ENCODE data around the gene SEBOX.
A peak's percentile ranks its signal among the peaks of the same experiment; 100 is the strongest.

The SEBOX gene

DNA sequence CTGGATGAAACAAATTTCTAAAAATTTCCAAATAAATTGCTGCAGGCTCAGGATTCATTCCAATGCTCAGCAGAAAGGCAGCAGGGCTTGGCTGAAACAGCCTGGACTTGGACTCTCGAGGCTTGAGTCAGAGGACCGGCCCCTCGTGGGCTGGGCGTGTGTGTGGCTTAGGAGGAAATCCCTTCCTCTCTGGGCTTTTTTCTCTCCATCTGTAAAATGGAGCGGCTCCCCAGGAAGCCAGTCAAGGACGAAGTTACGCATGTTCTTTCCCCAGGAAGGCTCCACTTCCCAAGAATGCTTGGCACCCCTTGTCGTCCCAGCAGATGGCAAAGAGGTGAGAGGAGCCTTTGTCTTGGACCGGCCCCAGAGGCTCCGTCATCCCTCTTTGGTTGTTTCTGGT lies 27.5 kb upstream of the SEBOX start:
- DNase-seq: no peak

DNA sequence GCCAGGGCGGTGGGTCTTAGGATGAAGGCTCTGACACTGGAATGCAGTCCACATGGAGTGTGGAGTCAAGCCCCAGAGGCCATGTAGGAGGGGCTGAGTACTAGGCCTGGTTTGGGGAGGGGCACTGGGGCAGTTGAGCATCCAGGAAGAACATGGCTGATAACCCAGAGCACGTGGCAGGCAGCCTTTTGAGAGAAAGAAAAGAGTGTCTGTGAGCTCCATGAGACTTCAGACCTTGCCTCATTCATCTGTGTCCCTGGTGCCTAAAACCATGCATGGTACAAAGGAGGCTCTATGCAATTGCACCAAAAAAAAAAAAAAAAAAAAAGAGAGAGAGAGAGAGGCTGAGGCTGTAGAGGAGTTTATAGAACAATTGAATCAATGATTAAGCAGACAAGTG lies 26.4 kb upstream of the SEBOX start:
- DNase-seq: no peak

- no peak for DNase-seq
Measured at GRCh38 chr17:28390984-28391383, 26.0 kb upstream of the SEBOX start.

DNA sequence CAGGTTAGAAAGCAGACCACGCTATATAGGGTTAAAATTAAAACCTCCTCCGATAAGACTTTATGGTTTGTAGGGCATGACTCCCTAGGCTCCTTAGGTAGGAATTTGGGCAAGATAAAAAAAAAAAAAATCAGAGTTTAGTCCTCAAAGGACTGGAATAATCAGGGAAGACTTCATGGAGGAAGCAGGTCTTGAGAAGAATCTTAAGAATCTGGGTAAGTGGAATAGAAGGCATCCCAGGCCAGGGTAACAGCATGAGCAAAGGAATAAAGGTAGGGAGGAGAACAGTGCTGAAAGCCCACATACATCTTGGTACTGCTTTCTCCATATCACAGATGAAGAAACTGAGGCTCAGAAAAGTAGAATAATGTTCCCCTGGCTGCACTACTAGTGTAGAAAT lies 25.6 kb upstream of the SEBOX start:
- no peak for DNase-seq

GRCh38 chr17:28390141-28390540 lies 25.1 kb upstream of the SEBOX start:
- no peak for DNase-seq

GRCh38 chr17:28388106-28388505 lies 23.1 kb upstream of the SEBOX start:
- no peak for DNase-seq

- DNase-seq: no peak
Measured at GRCh38 chr17:28386391-28386790, 21.4 kb upstream of the SEBOX start.

DNA sequence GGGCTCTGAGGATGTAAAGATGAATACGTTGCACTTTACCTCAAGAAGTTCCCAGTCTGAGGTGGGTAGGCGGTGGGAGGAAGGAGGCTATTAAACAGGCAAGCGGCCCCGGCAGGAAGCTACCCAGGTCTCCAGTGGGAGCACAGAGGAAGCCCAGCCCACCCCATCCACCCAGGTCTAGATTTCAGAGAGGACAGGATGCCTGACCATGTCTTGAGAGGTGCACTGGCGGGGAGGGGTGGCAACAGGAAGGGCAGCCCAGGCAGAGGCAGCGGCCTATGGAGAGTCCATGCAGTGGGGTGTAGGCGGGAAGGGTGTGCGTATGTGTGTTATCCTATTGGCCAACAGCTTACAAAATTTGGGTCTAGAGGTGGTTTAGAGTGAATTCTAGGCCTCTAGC lies 20.4 kb upstream of the SEBOX start:
- DNase-seq: no peak

GRCh38 chr17:28385037-28385400 lies 20.0 kb upstream of the SEBOX start:
- no peak for DNase-seq

GRCh38 chr17:28384281-28385036 lies 19.5 kb upstream of the SEBOX start:
- DNase-seq: peak; percentile 66

DNA sequence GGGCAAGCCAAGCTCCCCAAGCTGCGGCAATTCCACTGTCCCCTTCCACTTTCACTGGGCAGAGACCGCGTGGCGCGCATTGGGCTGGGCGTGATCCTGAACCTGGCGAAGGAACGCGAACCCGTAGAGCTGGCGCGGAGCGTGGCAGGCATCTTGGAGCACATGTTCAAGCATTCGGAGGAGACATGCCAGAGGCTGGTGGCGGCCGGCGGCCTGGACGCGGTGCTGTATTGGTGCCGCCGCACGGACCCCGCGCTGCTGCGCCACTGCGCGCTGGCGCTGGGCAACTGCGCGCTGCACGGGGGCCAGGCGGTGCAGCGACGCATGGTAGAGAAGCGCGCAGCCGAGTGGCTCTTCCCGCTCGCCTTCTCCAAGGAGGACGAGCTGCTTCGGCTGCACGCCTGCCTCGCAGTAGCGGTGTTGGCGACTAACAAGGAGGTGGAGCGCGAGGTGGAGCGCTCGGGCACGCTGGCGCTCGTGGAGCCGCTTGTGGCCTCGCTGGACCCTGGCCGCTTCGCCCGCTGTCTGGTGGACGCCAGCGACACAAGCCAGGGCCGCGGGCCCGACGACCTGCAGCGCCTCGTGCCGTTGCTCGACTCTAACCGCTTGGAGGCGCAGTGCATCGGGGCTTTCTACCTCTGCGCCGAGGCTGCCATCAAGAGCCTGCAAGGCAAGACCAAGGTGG lies 16.3 kb upstream of the SEBOX start:
- peak; percentile 35 for DNase-seq

- DNase-seq: no peak
Measured at GRCh38 chr17:28379814-28380801, 15.1 kb upstream of the SEBOX start.

GRCh38 chr17:28372945-28373274 lies 7.9 kb upstream of the SEBOX start:
- DNase-seq: no peak

DNA sequence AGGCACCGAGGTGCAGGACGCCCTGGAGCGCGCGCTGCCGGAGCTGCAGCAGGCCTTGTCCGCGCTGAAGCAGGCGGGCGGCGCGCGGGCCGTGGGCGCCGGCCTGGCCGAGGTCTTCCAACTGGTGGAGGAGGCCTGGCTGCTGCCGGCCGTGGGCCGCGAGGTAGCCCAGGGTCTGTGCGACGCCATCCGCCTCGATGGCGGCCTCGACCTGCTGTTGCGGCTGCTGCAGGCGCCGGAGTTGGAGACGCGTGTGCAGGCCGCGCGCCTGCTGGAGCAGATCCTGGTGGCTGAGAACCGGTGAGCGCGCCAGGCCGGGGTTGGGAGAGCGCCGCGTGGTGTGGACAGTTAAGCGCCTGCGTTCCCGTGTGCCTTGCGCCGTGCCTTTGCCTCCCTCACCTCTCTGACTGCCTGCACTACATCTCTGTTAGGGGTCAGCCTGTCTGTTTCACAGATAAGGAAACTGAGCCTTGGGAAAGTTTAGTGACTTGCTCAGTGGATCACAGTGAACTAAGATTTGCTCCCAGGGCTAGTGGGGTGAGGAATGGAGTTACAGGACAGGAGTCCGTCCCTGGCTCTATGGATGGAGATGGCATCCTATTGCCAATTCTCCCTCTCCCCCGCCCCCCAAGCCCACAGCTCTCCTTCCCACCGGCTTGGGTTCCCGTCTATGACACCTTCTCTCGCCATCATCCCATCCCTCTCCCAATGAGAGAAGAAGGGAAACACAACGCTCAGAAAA lies 7.4 kb upstream of the SEBOX start:
- DNase-seq: peak; percentile 34

DNA sequence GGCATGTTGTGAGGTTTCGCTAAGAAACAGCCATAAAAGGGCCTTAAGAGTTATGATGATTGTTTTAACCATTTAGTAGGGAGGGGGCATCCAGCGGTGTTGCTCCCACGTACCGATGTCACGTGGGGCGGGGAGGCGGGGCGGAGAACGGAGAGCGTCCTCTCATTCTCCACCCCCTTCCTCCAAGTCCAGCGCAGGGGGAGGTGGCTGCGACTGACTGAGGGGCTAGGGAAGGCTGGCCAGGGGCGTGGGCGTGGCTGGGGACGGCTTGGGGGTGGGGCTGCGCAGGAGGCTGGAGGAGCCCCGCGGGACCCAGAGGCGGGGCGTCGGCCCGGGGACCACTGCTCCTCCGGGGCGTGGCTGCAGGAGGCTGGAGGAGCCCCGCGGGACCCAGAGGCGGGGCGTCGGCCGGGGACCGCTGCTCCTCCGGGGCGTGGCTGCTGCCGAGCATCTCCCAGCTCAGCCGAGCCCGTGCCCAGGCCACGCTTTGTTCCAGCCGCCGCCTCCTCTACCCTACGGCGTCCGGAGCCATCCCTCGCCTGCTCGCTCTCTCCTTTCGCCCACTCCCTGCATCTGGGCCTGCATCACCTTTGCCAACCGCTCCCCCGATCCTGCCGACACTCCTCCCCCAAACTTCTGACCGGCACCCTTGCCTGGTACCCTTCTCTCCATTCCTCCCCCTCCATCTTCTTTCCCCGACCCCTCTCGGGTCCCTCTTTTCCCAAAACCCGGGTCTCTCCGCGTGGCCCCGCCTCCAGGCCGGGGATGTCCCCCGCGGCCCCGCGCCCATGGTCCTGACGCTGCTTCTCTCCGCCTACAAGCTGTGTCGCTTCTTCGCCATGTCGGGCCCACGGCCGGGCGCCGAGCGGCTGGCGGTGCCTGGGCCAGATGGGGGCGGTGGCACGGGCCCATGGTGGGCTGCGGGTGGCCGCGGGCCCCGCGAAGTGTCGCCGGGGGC lies 6.5 kb upstream of the SEBOX start, which contains the start of gene SARM1:
Gene SARM1, plus strand, starts transcription at position 450 of the 958 bp plus-strand sequence. Its CDS starts 339 bp downstream, at position 789.
- DNase-seq: peak; percentile 84

DNA sequence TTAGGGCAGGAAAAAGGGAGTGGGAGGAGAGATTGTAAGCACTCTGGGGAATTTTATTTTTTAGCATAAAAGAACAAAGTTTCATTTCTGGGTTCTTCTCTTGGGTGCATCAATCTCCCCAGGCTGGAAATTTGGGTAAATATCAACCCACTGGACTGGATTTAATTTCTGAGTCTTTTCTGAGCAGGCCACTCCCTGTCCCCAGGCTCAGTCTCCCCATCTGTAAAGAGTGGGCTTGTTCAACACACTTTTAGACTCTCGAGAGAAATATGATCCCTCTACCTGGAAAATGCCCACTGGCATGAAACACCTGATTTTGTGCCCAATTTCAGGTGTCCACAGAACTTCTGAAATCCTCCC lies 5.7 kb upstream of the SEBOX start:
- DNase-seq: no peak

DNA sequence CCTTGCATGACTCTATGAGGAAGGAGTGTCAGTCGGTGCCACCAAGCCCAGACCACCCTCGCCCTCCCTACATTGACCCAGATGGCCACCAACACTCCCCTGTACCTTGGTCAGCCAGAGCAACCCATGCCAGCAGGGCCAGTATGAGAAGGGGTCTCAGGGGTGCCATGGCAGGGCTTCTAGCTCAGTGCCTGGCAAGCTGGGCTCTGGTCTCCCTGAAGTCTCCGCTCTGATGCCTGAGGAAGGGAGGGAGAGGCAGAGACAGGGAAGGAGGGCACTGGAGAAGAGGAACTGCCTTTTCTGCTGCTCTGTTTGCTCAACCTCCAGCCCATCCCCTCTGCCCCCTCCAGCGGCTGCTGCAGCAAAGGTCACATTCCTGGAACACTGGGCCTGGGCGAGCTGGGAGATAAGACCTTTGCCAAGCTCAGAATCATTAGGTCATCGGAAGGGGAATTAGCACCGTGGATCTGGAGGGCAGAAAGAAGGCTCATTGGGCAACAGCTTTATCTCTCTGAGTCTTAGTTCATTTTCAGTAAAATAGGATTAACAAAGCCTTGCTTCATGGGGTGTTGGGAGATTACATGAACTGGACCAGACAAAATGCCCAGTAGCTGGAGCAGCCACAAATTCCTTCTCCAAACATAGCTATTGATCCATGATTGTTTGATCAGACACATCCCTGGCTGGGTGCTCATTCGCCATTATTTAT lies 5.2 kb upstream of the SEBOX start, which contains the start of gene VTN:
Gene VTN, minus strand, starts transcription at position 273 of the 709 bp plus-strand sequence. Its CDS starts 104 bp downstream, at position 169.
- DNase-seq: no peak

DNA sequence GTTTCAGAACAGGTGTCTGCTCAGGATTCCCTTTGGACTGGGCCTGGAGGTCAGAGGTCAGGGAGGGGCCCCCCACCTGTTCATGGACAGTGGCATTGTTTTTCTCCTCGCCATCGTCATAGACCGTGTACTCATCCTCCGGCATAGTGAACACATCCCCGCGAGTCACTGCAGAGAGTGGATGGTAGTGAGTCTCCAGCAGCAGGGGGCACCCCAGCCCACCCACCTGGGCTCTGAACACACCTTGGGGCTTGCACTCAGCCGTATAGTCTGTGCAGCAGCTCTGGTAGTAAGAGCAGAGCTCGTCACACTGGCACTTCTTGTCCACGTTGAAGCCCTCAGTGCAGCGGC lies 4.7 kb upstream of the SEBOX start:
- no peak for DNase-seq

DNA sequence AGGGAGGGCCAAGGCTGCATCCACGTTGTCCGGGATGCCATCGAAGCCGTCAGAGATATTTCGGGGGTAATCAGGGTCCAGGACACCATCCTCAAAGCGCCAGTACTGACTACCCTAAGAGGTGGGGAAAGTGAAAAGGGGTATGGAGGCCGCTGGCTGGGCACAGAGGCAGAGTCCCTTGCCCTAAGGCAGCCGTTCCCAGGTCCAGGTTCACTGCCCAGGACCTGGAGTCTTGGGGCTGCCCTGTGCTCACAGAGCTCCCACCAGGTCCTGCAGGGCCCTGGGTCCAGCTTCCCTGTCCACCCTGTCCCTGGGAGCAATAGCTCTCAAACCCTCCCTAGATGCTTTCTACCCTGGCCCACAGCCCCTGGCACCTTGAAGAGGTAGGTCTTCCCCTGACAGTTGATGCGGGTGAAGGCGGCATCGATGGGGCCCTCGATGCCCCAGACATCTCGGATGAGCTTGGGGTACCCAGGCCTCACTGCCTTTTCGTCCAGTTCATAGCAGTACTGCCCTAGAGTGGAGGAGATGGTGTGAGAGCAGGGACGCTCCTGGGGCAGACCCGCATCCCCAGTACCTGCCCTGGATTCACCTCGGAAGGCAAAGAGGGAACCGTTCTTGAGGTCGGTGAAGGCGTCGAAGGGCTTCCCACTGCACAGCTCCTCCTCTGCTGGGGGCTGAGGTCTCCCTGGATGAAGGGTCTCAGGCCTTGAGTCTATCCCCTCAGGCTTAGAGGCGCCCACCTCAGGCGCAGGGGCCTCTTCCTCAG lies 4.1 kb upstream of the SEBOX start:
- no peak for DNase-seq

GRCh38 chr17:28368306-28368831 lies 3.4 kb upstream of the SEBOX start:
- DNase-seq: no peak

Data from stimulated activated CD4-positive, alpha-beta T cell treated with anti-CD3 and anti-CD28 coated beads, Interleukin-4, amount 100 ng/mL, for 1 hour (primary cell).